Fibroblast of lung (primary cell): ENCODE data around the gene OSBPL9. TPM values are rescaled to one million over a fixed set of nuclear protein-coding genes. Genes with fewer than 3 reads are reported as not detected.

ENCODE experiments used
- DNase-seq, 2 donors: peaks; one replicate each; pipeline versions ENCODE4 v3.0.0 to v3.0.0-alpha.2; 2010; ENCODE audit warnings: low read depth in 2 of 2
- H2AFZ ChIP-seq: 2 replicates; pipeline ENCODE4 v1.5.1; 2012; ENCODE audit warnings: low read length, control low read depth, inconsistent platforms
- H3K27ac ChIP-seq: 2 replicates; pipeline ENCODE4 v1.5.1; 2011; ENCODE audit warnings: low read length, control low read depth; ENCODE audit not compliant: insufficient read depth
- H3K27me3 ChIP-seq: 2 replicates; pipeline ENCODE4 v1.5.1; 2011; ENCODE audit warnings: mild to moderate bottlenecking, low read length; ENCODE audit not compliant: control insufficient read depth, insufficient read depth
- H3K36me3 ChIP-seq: 2 replicates; pipeline ENCODE4 v1.5.1; 2011; ENCODE audit warnings: low read length; ENCODE audit not compliant: control insufficient read depth, insufficient read depth
- H3K4me1 ChIP-seq: 2 replicates; pipeline ENCODE4 v1.5.1; 2011; ENCODE audit warnings: low read length; ENCODE audit not compliant: control insufficient read depth, insufficient read depth; ENCODE audit errors: extremely low read depth
- H3K4me2 ChIP-seq: 2 replicates; pipeline ENCODE4 v1.5.1; 2011; ENCODE audit warnings: low read length, control low read depth; ENCODE audit not compliant: insufficient read depth; ENCODE audit errors: extremely low read depth
- H3K4me3 ChIP-seq, 4 experiments: fragments of 200-600 bp in 1 of 4; sonication (generic) in 1 of 4; replicated peaks in 1 of 4; 2 replicates each; pipeline ENCODE4 v1.5.1; 2011 to 2016; ENCODE audit warnings: low read length in 4 of 4, low read depth in 3 of 4, mild to moderate bottlenecking in 3 of 4, control low read depth in 2 of 4, inconsistent platforms in 1 of 4, mixed read lengths in 1 of 4; ENCODE audit not compliant: insufficient read depth in 1 of 4; ENCODE audit errors: control extremely low read depth in 1 of 4
- H3K79me2 ChIP-seq: 2 replicates; pipeline ENCODE4 v1.5.1; 2012; ENCODE audit warnings: mild to moderate bottlenecking, low read length, inconsistent platforms; ENCODE audit not compliant: control insufficient read depth, insufficient read depth
- H3K9ac ChIP-seq: 2 replicates; pipeline ENCODE4 v1.5.1; 2011; ENCODE audit warnings: mild to moderate bottlenecking, low read length, control low read depth; ENCODE audit not compliant: insufficient read depth
- H3K9me3 ChIP-seq: 2 replicates; pipeline ENCODE4 v1.5.1; 2012; ENCODE audit warnings: low read depth, low read length; ENCODE audit not compliant: control insufficient read depth, insufficient read depth
- H4K20me1 ChIP-seq: 2 replicates; pipeline ENCODE4 v1.5.1; 2011; ENCODE audit warnings: low read length; ENCODE audit not compliant: control insufficient read depth, insufficient read depth; ENCODE audit errors: extremely low read depth
- EZH2 ChIP-seq: IDR thresholded peaks from 2 replicates; pipeline ENCODE4 v1.5.1; 2012; ENCODE audit warnings: low read length, control low read depth, mild to moderate bottlenecking; ENCODE audit errors: missing control alignments
- polyA plus RNA-seq, 2 donors: library from polyadenylated mRNA; depleted of rRNA in 1 of 2; stranded (reverse) in 1 of 2; unstranded in 1 of 2; fragments of >200 nt; gene quantifications; 2 replicates each; pipeline ENCODE4 v1.2.1, GENCODE V29; 2011 to 2012; ENCODE audit warnings: missing spikeins in 1 of 2
- total RNA-seq: library from RNA; depleted of rRNA; stranded (reverse); fragments of >200 nt; gene quantifications from 2 replicates; pipeline ENCODE4 v1.2.1, GENCODE V29; 2014
- TF ChIP-seq, protein P1 (sequence below), 2 donors: IDR thresholded peaks in 1 of 2; conservative IDR thresholded peaks in 1 of 2; 1 replicate in 1 of 2; 2 replicates in 1 of 2; pipeline ENCODE4 v1.5.1; 2011 to 2012; ENCODE audit warnings: low read length in 2 of 2, control low read depth in 1 of 2, inconsistent platforms in 1 of 2, low read depth in 1 of 2, mild to moderate bottlenecking in 1 of 2

The OSBPL9 gene
- total and polyA plus RNA-seq, 2 donors (not counting 1 experiment from before 2014, with no cell fraction given), result 62.5 to 90.7 TPM

GRCh38 chr1:51623025-51623424, 6.1 kb downstream of the OSBPL9 start:
- no peak overlapping the region for H3K4me2 ChIP-seq
- no peaks in the 10 kb centered on the region for H3K9me3 ChIP-seq
- peaks cover 4% of the 10 kb centered on the region for H3K4me1 ChIP-seq
- DNase-seq, result no peak
- no peak overlapping the region for H3K9ac ChIP-seq
- H3K36me3 ChIP-seq, result no peaks in the 10 kb centered on the region
- H3K79me2 ChIP-seq, result peaks cover 24% of the 10 kb centered on the region
- H2AFZ ChIP-seq, result no peak overlapping the region
- no peak for TF ChIP-seq EZH2
- TF ChIP-seq, protein P1, sequence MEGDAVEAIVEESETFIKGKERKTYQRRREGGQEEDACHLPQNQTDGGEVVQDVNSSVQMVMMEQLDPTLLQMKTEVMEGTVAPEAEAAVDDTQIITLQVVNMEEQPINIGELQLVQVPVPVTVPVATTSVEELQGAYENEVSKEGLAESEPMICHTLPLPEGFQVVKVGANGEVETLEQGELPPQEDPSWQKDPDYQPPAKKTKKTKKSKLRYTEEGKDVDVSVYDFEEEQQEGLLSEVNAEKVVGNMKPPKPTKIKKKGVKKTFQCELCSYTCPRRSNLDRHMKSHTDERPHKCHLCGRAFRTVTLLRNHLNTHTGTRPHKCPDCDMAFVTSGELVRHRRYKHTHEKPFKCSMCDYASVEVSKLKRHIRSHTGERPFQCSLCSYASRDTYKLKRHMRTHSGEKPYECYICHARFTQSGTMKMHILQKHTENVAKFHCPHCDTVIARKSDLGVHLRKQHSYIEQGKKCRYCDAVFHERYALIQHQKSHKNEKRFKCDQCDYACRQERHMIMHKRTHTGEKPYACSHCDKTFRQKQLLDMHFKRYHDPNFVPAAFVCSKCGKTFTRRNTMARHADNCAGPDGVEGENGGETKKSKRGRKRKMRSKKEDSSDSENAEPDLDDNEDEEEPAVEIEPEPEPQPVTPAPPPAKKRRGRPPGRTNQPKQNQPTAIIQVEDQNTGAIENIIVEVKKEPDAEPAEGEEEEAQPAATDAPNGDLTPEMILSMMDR (conservative IDR thresholded peaks at IDR 0.05 in 1 of 2, IDR thresholded peaks at IDR 0.05 in 1 of 2; ENCODE audit: low read depth in 1 of 2, low read length in 2 of 2), result no peak
- no peak overlapping the region for H3K27ac ChIP-seq
- no peaks in the 10 kb centered on the region for H4K20me1 ChIP-seq
- H3K4me3 ChIP-seq, result no peak overlapping the region
- H3K27me3 ChIP-seq, result no peaks in the 10 kb centered on the region

DNA sequence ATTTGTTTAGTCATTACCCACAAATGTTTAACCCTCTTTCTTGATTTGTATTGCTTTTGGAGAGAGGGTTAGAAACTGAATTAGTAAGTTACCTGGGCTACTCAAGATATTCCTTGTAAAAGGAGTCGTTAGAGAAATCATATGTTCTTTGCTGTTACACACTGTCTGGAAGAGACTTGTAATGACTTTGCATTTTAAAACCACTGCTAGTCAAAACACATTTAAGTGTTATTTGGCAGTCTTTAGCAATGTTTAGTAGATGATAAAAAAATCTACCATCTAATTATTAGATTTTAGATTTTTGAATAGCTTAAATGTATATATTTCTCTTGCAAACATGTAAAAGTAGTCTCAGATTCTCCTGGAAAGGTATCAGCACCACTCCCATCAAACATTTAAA, 6.6 kb downstream of the OSBPL9 start:
- no peak overlapping the region for H2AFZ ChIP-seq
- peaks cover 20% of the 10 kb centered on the region for H3K79me2 ChIP-seq
- no peak overlapping the region for H3K4me3 ChIP-seq
- H3K27ac ChIP-seq, result no peak overlapping the region
- no peak overlapping the region for H3K4me2 ChIP-seq
- H3K36me3 ChIP-seq, result no peaks in the 10 kb centered on the region
- TF ChIP-seq, protein P1 (conservative IDR thresholded peaks at IDR 0.05 in 1 of 2, IDR thresholded peaks at IDR 0.05 in 1 of 2; ENCODE audit: low read depth in 1 of 2, low read length in 2 of 2), result no peak
- TF ChIP-seq EZH2, result no peak
- H4K20me1 ChIP-seq, result no peaks in the 10 kb centered on the region
- no peaks in the 10 kb centered on the region for H3K9me3 ChIP-seq
- no peak overlapping the region for H3K9ac ChIP-seq
- peaks cover 4% of the 10 kb centered on the region for H3K4me1 ChIP-seq
- H3K27me3 ChIP-seq, result no peaks in the 10 kb centered on the region
- DNase-seq, result no peak

GRCh38 chr1:51624855-51625254, 8.0 kb downstream of the OSBPL9 start:
- peaks cover 4% of the 10 kb centered on the region for H3K4me1 ChIP-seq
- peaks cover 15% of the 10 kb centered on the region for H3K79me2 ChIP-seq
- no peaks in the 10 kb centered on the region for H3K27me3 ChIP-seq
- no peak for DNase-seq
- H3K9me3 ChIP-seq, result no peaks in the 10 kb centered on the region
- no peak overlapping the region for H3K9ac ChIP-seq
- H4K20me1 ChIP-seq, result no peaks in the 10 kb centered on the region
- no peak overlapping the region for H2AFZ ChIP-seq
- H3K4me3 ChIP-seq, result no peak overlapping the region
- H3K27ac ChIP-seq, result no peak overlapping the region
- H3K36me3 ChIP-seq, result no peaks in the 10 kb centered on the region
- H3K4me2 ChIP-seq, result no peak overlapping the region
- TF ChIP-seq, protein P1 (conservative IDR thresholded peaks at IDR 0.05 in 1 of 2, IDR thresholded peaks at IDR 0.05 in 1 of 2; ENCODE audit: low read depth in 1 of 2, low read length in 2 of 2), result no peak
- no peak for TF ChIP-seq EZH2
